Upper lobe of left lung (tissue), 6 donors: ENCODE measurements around the gene MED13L. TPM values are rescaled to one million over a fixed set of nuclear protein-coding genes. Genes with fewer than 3 reads are reported as not detected.

ENCODE experiments used
- ATAC-seq, 2 donors: fragments of 200-7000 bp; cut with Tn5 transposase; one replicate each; pipeline ENCODE4 v1.9.1; 2022; ENCODE audit warnings: mild to moderate bottlenecking in 2 of 2, moderate library complexity in 2 of 2; ENCODE audit not compliant: low FRiP score in 2 of 2
- DNase-seq, 2 donors: peaks; one replicate each; pipeline ENCODE4 v3.0.0-alpha.2; 2019 to 2020
- H3K27ac ChIP-seq, 4 donors: fragments of 200-600 bp; sonication (generic); one replicate each; pipeline ENCODE4 v1.5.1; 2016 to 2019
- H3K27me3 ChIP-seq, 4 donors: fragments of 200-600 bp; sonication (generic); one replicate each; pipeline ENCODE4 v1.5.1; 2017 to 2019
- H3K36me3 ChIP-seq, 4 donors: fragments of 200-600 bp; sonication (generic); one replicate each; pipeline ENCODE4 v1.5.1; 2016 to 2019
- H3K4me1 ChIP-seq, 4 donors: fragments of 200-600 bp; sonication (generic); one replicate each; pipeline ENCODE4 v1.5.1; 2018 to 2019
- H3K4me3 ChIP-seq, 4 donors: fragments of 200-600 bp; sonication (generic); one replicate each; pipeline ENCODE4 v1.5.1; 2017 to 2019; ENCODE audit warnings: mild to moderate bottlenecking in 2 of 4, moderate library complexity in 1 of 4
- H3K9me3 ChIP-seq, 4 donors: fragments of 200-600 bp; sonication (generic); one replicate each; pipeline ENCODE4 v1.5.1; 2018 to 2019
- CTCF ChIP-seq, 6 experiments: fragments of 450-650 bp in 4 of 6; fragments of 200-600 bp in 2 of 6; sonication (generic) in 2 of 6; IDR thresholded peaks; one replicate each; pipeline ENCODE4 v1.5.1; 2016 to 2019; ENCODE audit warnings: antibody characterized with exemption in 6 of 6
- EP300 ChIP-seq, 4 donors: sonication (generic); formaldehyde crosslinking; IDR thresholded peaks; one replicate each; pipeline ENCODE4 v1.5.1; 2017; ENCODE audit warnings: antibody characterized with exemption in 4 of 4, control low read depth in 2 of 4
- POLR2A ChIP-seq, 4 donors: fragments of 450-650 bp; IDR thresholded peaks; one replicate each; pipeline ENCODE4 v1.5.1; 2016 to 2017; ENCODE audit warnings: antibody characterized with exemption in 4 of 4, mild to moderate bottlenecking in 2 of 4
- POLR2AphosphoS5 ChIP-seq, 2 donors: sonication (generic); formaldehyde crosslinking; IDR thresholded peaks; one replicate each; pipeline ENCODE4 v1.5.1; 2017; ENCODE audit warnings: antibody characterized with exemption in 2 of 2
- WGBS, 2 donors: methylation state at CpG; one replicate each; pipeline ENCODE4 v1.1.5; 2017 to 2018; 5-methylcytosine and 5-hydroxymethylcytosine counted together
- total RNA-seq, 6 donors: library from RNA; depleted of rRNA in 4 of 6; stranded (reverse); fragments of >200 nt in 4 of 6; gene quantifications; one replicate each; pipeline versions ENCODE4 v1.1.0 to v1.2.1, GENCODE V29; 2016 to 2021
- donor health status: DM: no; HTN: no; CAD: no; lungs with moderate emphysema.
- donor health status: DM: no; HTN: yes; CAD: no; lungs with severe emphysema.

The MED13L gene
- total RNA-seq, 6 donors from 2014 or later, result 96.6 to 178 (median 124) TPM

GRCh38 chr12:116202940-116203339 lies 74.6 kb downstream of the MED13L start:
- no peak for TF ChIP-seq CTCF (IDR thresholded peaks at IDR 0.05)
- no peak for TF ChIP-seq EP300 (IDR thresholded peaks at IDR 0.05)
- TF ChIP-seq POLR2A (IDR thresholded peaks at IDR 0.05), result no peak
- no peak for TF ChIP-seq POLR2AphosphoS5 (IDR thresholded peaks at IDR 0.05)
- no peaks in the 10 kb centered on the region for H3K27me3 ChIP-seq
- H3K4me1 ChIP-seq, result peaks cover 15 to 28% (median 24%) of the 10 kb centered on the region in 4 donors
- no peak for DNase-seq
- no peak overlapping the region for H3K27ac ChIP-seq
- 72 to 81% methylated on average over 4 of the region's 4 CpGs for WGBS, 2 donors
- H3K9me3 ChIP-seq, result no peaks in the 10 kb centered on the region
- no peak for ATAC-seq
- H3K4me3 ChIP-seq, result no peak overlapping the region
- no peaks in the 10 kb centered on the region for H3K36me3 ChIP-seq

DNA sequence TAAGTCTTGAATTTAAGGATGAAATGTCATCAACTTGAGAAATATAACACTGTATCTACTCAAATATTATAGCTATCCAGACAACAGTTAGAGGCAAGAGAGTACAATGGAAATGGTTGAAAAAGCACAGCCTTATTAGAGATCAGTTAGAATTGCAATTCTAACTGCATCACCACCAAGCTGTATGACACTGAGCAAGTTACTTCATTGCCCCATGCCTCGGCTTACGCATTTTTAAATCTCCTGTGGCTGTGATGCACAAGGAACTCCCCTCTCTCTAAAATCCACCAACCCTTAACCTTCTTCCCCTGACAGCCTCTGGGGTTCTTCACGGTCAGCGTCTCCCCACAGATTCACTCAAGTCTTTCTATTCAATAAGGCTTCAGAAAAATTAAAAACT lies 75.1 kb downstream of the MED13L start:
- no peaks in the 10 kb centered on the region for H3K9me3 ChIP-seq
- no peak overlapping the region for H3K4me3 ChIP-seq
- DNase-seq (no peak), ATAC-seq (peak in 1 of 2 donors; percentile 53)
- no peaks in the 10 kb centered on the region for H3K36me3 ChIP-seq
- H3K27ac ChIP-seq, result no peak overlapping the region
- 88 to 92% methylated on average over 4 of the region's 4 CpGs for WGBS, 2 donors
- no peaks in the 10 kb centered on the region for H3K27me3 ChIP-seq
- H3K4me1 ChIP-seq, result peaks cover 20 to 32% (median 25%) of the 10 kb centered on the region in 4 donors
- TF ChIP-seq POLR2AphosphoS5 (IDR thresholded peaks at IDR 0.05) (no peak), EP300 (IDR thresholded peaks at IDR 0.05) (no peak), POLR2A (IDR thresholded peaks at IDR 0.05) (no peak), CTCF (IDR thresholded peaks at IDR 0.05) (no peak)

DNA sequence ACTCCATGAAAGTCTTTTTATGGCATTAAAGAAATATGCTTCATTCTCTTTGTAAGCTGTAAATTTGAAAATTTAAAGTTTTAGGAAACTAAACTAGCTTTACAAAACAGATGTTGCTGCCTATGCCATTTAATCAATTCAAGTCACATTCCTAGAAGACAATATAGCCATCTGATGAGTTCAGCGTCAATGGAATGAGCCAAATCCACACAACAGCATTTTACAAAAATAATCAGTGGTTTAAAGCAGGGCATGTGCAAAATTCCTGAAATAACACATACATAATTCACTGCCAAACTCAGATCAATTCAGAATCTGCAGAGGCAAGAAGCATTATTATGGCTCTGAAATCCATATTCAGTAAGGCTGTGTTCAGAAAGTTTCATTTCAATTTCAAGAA lies 75.6 kb downstream of the MED13L start:
- DNase-seq (no peak), ATAC-seq (no peak)
- Histone ChIP-seq H3K36me3 (no peaks in the 10 kb centered on the region), H3K9me3 (no peaks in the 10 kb centered on the region), H3K27ac (no peak overlapping the region), H3K4me3 (no peak overlapping the region), H3K4me1 (peaks cover 25 to 37% (median 31%) of the 10 kb centered on the region in 4 donors), H3K27me3 (no peaks in the 10 kb centered on the region)
- 90 to 93% methylated on average over 1 of the region's 1 CpG for WGBS, 2 donors
- no peak for TF ChIP-seq EP300 (IDR thresholded peaks at IDR 0.05)
- no peak for TF ChIP-seq CTCF (IDR thresholded peaks at IDR 0.05)
- no peak for TF ChIP-seq POLR2A (IDR thresholded peaks at IDR 0.05)
- no peak for TF ChIP-seq POLR2AphosphoS5 (IDR thresholded peaks at IDR 0.05)

- TF ChIP-seq CTCF (IDR thresholded peaks at IDR 0.05), result no peak
- TF ChIP-seq POLR2A (IDR thresholded peaks at IDR 0.05), result no peak
- no peak for TF ChIP-seq EP300 (IDR thresholded peaks at IDR 0.05)
- no peak for TF ChIP-seq POLR2AphosphoS5 (IDR thresholded peaks at IDR 0.05)
- Histone ChIP-seq H3K4me3 (no peak overlapping the region), H3K4me1 (peaks cover 28 to 43% (median 36%) of the 10 kb centered on the region in 4 donors), H3K9me3 (no peaks in the 10 kb centered on the region), H3K27me3 (no peaks in the 10 kb centered on the region), H3K27ac (no peak overlapping the region), H3K36me3 (no peaks in the 10 kb centered on the region)
- 89 to 90% methylated on average over 2 of the region's 2 CpGs for whole genome bisulfite sequencing, 2 donors
- DNase-seq (no peak), ATAC-seq (no peak)
Measured at GRCh38 chr12:116201359-116201758, 76.1 kb downstream of the MED13L start.

DNA sequence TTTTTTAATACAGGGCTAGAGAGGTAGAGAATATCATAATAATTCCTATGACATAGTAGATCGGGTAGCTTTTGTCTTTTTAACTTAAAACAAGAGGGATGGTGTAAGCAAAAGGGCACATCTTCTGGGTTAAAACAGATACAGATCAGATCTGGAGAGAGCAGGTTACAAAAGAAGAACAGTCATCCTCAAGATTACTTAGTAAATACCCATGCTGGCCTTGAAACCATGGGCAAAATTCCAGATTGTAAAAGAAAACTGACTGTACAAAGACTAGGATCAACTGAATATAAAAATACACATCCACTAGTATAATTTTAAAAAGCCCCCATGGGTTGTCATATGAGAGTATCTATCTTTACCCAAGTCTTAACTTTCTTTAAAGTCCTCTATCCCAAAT lies 76.7 kb downstream of the MED13L start:
- DNase-seq (no peak), ATAC-seq (no peak)
- TF ChIP-seq CTCF (IDR thresholded peaks at IDR 0.05) (no peak), POLR2A (IDR thresholded peaks at IDR 0.05) (no peak), POLR2AphosphoS5 (IDR thresholded peaks at IDR 0.05) (no peak), EP300 (IDR thresholded peaks at IDR 0.05) (no peak)
- Histone ChIP-seq H3K36me3 (no peaks in the 10 kb centered on the region), H3K27me3 (no peaks in the 10 kb centered on the region), H3K27ac (no peak overlapping the region), H3K4me1 (peaks cover 28 to 48% (median 41%) of the 10 kb centered on the region in 4 donors), H3K4me3 (no peak overlapping the region), H3K9me3 (no peaks in the 10 kb centered on the region)
- 97 to 98% methylated on average over 1 of the region's 1 CpG for WGBS, 2 donors
